Cardiac fibroblast (primary cell): ENCODE measurements around the gene PKD1L1.
"Not testable (repeated sequence)": the region's sequence is repeated elsewhere in the genome, so short reads cannot be mapped to it uniquely, and the experiment has no call there.

Source experiments
- DNase-seq, 2 donors: peaks; one replicate each; pipeline versions ENCODE4 v3.0.0 to v3.0.0-alpha.2; 2010; ENCODE audit warnings: low read depth in 2 of 2
- H3K4me3 ChIP-seq, 2 donors: replicated peaks in 1 of 2; 1 replicate in 1 of 2; 2 replicates in 1 of 2; pipeline ENCODE4 v1.5.1; 2011; ENCODE audit warnings: low read depth in 2 of 2, low read length in 2 of 2, mild to moderate bottlenecking in 2 of 2, moderate library complexity in 1 of 2
- TF ChIP-seq, protein P1 (sequence below): IDR thresholded peaks from one replicate; pipeline ENCODE4 v1.5.1; 2011; ENCODE audit warnings: low read depth, mild to moderate bottlenecking, low read length, inconsistent platforms

PKD1L1 gene

DNA sequence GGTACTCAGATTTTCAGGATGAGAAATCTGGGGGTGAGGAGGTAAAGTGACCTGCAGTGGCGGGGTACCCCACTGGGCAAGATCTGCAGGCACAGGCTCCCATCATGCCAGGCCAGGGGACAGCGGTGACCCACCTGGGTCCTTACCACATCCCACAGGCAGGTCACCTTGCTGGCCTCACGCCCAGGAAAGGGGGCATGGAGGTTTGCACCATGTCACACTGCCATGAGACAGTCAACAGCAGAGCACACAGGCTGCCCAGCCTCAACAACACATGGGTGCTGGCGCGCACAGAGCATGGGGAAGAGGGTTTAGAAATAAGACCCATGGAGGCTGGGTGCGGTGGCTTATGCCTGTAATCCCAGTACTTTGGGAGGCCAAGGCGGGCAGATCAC lies 914 bp downstream of the PKD1L1 start:
- no peak for DNase-seq
- TF ChIP-seq, protein P1, sequence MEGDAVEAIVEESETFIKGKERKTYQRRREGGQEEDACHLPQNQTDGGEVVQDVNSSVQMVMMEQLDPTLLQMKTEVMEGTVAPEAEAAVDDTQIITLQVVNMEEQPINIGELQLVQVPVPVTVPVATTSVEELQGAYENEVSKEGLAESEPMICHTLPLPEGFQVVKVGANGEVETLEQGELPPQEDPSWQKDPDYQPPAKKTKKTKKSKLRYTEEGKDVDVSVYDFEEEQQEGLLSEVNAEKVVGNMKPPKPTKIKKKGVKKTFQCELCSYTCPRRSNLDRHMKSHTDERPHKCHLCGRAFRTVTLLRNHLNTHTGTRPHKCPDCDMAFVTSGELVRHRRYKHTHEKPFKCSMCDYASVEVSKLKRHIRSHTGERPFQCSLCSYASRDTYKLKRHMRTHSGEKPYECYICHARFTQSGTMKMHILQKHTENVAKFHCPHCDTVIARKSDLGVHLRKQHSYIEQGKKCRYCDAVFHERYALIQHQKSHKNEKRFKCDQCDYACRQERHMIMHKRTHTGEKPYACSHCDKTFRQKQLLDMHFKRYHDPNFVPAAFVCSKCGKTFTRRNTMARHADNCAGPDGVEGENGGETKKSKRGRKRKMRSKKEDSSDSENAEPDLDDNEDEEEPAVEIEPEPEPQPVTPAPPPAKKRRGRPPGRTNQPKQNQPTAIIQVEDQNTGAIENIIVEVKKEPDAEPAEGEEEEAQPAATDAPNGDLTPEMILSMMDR, result no peak
- no peak overlapping the region for H3K4me3 ChIP-seq

DNA sequence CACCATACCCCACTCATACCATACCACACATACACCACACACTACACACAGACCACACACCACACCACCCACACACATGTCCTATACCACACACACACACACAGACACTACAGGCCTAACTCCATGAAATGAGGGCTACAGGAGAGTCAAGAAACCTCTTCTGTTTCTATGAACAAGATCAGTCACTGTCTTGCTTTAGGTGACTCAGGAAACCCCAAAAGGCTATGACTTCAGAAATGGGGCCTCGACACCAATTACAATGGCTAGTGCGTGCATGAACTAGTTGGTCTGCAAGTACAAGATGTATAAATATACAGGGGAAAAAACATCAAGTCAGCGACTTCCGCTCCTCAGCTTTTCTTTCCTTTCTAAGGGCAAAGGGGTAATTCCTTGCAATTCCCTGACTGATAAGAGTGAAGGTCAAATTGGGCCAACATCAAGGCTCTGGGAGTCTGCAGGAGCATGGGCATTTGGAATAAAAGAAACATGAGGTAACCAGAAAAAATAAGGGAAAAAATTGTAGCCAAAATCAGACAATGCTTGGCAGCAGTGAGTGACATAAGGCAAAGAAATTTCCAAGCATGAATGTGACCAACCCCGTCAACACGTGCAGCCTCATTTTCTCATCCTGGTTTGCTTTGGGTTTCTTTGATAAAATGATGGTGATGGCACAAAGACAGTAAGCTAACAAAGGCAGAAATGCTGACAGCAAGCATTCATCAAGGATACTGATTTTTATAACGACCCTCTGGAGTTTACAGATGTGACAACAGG lies 1.5 kb downstream of the PKD1L1 start:
- no peak overlapping the region for H3K4me3 ChIP-seq
- DNase-seq, result no peak
- TF ChIP-seq, protein P1, result no peak

DNA sequence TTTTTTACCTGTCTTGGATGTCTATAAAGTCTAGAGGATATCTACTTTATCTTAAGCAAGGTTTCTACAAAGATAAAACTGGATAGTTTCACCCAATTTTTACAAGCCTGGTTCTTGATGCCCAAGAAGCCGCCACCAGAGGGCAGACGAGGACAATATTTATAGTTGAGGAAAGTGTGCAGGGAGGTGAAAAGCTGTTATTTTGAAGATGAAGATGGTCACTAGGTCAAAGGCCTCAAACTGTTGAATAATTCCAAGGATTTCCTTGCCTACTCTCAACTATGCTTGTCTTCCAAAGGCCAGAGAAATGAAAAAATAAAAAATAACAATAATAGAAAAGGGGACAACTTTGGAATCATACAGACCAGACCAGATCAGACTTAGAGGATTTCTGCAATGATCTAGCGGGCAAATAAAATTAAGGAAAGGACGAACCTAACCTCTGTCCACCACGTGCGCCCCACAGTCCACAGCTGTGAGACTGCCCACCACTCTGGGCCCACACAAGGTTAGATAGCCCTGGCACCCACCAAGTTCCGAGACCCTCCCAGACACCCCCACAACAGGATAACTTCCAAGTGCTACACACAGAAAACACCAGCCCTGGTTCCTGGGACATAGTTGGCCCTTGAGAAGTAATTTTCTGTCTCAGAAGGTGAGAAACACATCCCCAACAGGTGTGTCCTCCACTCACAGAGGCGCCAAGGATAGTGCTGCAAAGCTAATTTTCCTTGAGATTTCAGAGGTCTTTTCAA lies 2.8 kb downstream of the PKD1L1 start:
- TF ChIP-seq, protein P1, result peak; percentile 74
- DNase-seq, result peak; percentile 76 to 83
- H3K4me3 ChIP-seq, result no peak overlapping the region

DNA sequence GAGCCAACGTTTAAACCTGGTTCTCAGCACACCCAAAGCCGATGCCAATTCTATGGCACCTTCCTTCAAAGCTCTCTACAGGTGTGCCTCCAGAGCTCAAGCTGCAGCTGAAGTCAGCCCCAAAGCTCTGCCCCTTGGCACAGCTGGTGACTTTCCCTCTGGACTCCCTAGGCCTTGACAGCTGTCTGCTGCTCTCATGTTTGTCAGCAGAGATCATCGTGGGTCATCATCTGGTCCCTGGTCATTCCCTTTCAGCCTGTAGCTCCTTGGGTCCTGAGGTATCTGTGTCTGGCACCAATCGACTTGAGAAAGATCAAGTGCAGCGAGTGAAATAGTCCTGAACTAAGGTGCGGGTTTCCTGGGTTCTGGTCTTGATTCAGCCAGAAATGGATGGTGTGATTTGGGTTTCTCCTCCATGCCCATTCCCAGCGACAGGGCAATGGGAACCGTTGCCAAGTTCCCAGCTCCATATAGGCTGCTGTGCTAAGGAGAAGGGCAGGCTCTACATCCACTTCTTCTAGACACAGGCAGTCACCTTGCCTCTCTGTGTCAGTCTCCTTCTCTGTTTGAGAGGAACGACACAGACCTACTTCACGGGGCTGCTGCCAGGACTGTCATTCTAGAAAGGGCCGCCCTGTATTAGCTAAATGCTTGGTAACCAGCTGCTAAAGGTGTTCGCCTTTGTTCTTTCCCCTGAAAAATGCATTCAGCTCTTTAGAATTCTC lies 3.6 kb downstream of the PKD1L1 start:
- H3K4me3 ChIP-seq, result no peak overlapping the region
- TF ChIP-seq, protein P1, result no peak
- no peak for DNase-seq

DNA sequence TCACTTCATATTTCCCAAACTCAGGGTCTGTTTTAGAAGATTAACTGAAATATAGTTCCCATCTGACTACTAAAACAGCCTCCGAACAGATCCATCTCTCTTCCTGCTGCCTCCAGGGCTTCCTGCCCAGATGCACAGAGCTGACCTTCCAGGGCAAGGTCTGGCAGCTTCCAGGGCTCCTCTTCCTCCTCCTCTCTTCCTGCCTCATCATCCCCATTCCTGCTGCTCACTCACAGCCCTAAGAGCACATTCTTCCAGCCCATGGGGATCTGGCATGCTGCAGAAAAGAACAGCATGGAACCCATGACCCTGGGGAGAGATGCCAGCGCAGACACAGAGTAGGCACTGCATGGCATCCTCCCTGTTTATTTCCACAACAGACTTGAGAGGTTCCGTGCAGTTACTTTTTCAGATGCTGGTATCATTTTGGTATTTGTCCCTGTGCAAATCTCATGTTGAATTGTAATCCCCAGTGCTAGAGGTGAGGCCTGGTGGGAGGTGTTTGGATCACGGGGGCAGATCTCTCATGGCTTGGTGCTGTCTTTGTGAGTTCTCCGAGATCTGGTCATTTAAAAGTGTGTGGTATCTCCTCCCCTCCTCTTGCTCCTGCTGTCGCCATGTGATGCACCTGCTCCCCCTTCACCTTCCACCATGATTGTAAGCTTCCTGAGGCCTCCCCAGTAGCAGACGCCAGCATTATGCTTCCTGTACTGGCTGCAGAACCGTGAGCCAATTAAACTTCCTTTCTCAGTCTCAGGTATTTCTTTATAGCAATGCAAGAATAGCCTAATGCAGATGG lies 4.4 kb downstream of the PKD1L1 start:
- H3K4me3 ChIP-seq, result no peak overlapping the region
- TF ChIP-seq, protein P1, result no peak
- DNase-seq, result no peak

DNA sequence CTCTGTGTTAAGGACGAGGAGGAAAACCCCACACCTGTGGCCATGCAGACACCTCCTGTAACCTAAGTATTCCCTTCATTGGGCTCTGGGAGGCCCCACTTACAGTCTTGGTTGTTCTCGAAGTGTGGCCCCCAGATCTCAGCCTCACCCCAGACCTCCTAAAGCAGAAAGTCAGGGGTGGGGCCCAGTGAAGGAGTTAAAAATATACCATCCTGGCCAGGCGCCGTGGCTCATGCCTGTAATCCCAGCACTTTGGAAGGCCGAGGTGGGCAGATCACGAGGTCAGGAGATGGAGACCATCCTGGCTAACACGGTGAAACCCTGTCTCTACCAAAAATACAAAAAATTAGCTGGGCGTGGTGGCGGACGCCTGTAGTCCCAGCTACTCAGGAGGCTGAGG lies 5.6 kb downstream of the PKD1L1 start:
- not testable (repeated sequence) for H3K4me3 ChIP-seq, DNase-seq
